ENCODE results near the gene SART1.
"Not testable (repeated sequence)": the region's sequence is repeated elsewhere in the genome, so short reads cannot be mapped to it uniquely, and the experiment has no call there.

The SART1 gene

DNA sequence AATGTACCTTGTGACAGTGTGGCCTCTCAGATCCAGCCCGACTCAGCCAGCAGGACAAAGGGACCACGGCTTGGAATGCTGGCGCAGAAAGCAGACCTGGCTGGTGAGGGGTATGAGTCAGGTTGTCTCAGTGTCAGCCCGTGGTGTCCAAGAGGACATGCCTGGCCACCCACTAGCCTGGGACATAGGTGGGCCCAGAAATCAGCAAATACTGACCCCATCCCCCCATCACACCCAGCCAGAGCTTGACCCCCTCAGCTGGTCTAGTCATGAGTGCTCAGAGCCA lies 45.3 kb downstream of the SART1 start:
- H3K36me3 Mint-ChIP-seq (ENCODE audit: low read depth) = peaks cover 17% of the 10 kb centered on the region
- H3K9me3 Mint-ChIP-seq = no peaks in the 10 kb centered on the region
- no peak for DNase-seq (ENCODE audit: low spot score)
- peaks cover 14% of the 10 kb centered on the region for H3K27me3 Mint-ChIP-seq (ENCODE audit: low read depth)
- H3K27ac Mint-ChIP-seq = no peak overlapping the region
- H3K4me1 Mint-ChIP-seq (ENCODE audit: low read depth) = peaks cover 10% of the 10 kb centered on the region
- H3K4me3 Mint-ChIP-seq = no peak overlapping the region

DNA sequence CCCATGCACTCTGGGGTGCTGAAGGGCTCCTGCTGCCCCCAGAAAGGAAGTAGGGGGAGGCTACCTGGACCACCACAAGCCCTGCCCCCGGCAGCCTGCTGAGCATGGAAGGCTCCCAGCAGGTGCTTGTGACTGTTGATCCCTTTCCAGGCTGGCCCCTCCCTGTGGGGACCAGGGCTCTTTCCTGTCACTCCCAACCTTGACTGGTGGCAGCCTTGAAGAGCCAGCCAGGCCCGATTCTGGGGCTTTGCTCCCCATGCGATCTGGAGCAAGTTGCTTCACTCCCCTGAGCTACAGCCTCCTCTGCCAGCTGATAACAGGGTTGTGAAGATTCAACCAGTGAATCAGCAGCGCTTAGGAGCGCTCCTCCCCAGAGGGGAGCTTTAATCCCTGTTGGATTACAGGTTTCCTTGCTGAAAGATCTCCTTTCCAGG lies 45.7 kb downstream of the SART1 start:
- Mint-ChIP-seq H3K27ac (no peak overlapping the region), H3K27me3 (ENCODE audit: low read depth) (peaks cover 14% of the 10 kb centered on the region), H3K4me3 (no peak overlapping the region), H3K36me3 (ENCODE audit: low read depth) (peaks cover 14% of the 10 kb centered on the region), H3K4me1 (ENCODE audit: low read depth) (peaks cover 10% of the 10 kb centered on the region), H3K9me3 (no peaks in the 10 kb centered on the region)
- no peak for DNase-seq (ENCODE audit: low spot score)

- peaks cover 8% of the 10 kb centered on the region for H3K4me1 Mint-ChIP-seq (ENCODE audit: low read depth)
- no peak for DNase-seq (ENCODE audit: low spot score)
- no peak overlapping the region for H3K27ac Mint-ChIP-seq
- no peaks in the 10 kb centered on the region for H3K9me3 Mint-ChIP-seq
- H3K4me3 Mint-ChIP-seq = no peak overlapping the region
- peaks cover 19% of the 10 kb centered on the region for H3K27me3 Mint-ChIP-seq (ENCODE audit: low read depth)
- H3K36me3 Mint-ChIP-seq (ENCODE audit: low read depth) = peaks cover 11% of the 10 kb centered on the region
These were observed 46.5 kb downstream of the SART1 start for GRCh38 chr11:66008095-66008467.

GRCh38 chr11:66008468-66009101 lies 47.1 kb downstream of the SART1 start:
- Mint-ChIP-seq H3K9me3 (no peaks in the 10 kb centered on the region), H3K27ac (no peak overlapping the region), H3K36me3 (ENCODE audit: low read depth) (peaks cover 11% of the 10 kb centered on the region)

GRCh38 chr11:66010036-66010435 lies 48.5 kb downstream of the SART1 start:
- H3K36me3 Mint-ChIP-seq (ENCODE audit: low read depth); H3K4me3 Mint-ChIP-seq; DNase-seq (ENCODE audit: low spot score); H3K9me3 Mint-ChIP-seq; H3K4me1 Mint-ChIP-seq (ENCODE audit: low read depth); H3K27ac Mint-ChIP-seq: not testable (repeated sequence)
- H3K27me3 Mint-ChIP-seq (ENCODE audit: low read depth) = peaks cover 23% of the 10 kb centered on the region

More at GRCh38 chr11:66008468-66009101, 47.1 kb downstream of the SART1 start:
- no peak for DNase-seq (ENCODE audit: low spot score)
- Mint-ChIP-seq H3K4me3 (no peak overlapping the region), H3K27me3 (ENCODE audit: low read depth) (peaks cover 23% of the 10 kb centered on the region), H3K4me1 (ENCODE audit: low read depth) (peaks cover 3% of the 10 kb centered on the region)

- no peak for DNase-seq (ENCODE audit: low spot score)
- H3K4me3 Mint-ChIP-seq = no peak overlapping the region
These were observed 49.8 kb downstream of the SART1 start for GRCh38 chr11:66011239-66011784.

GRCh38 chr11:66011785-66012303 lies 50.3 kb downstream of the SART1 start, which contains the start of gene CST6:
Gene CST6 (plus strand): TSS chr11:66012008. CDS start chr11:66012045, 37 bp downstream.
- no peak for DNase-seq (ENCODE audit: low spot score)
- Mint-ChIP-seq H3K27me3 (ENCODE audit: low read depth) (peaks cover 23% of the 10 kb centered on the region), H3K36me3 (ENCODE audit: low read depth) (no peaks in the 10 kb centered on the region), H3K4me3 (no peak within 1 kb of the TSS), H3K9me3 (no peaks in the 10 kb centered on the region), H3K4me1 (ENCODE audit: low read depth) (no peaks in the 10 kb centered on the region), H3K27ac (no peak within 1 kb of the TSS)

More at GRCh38 chr11:66011239-66011784, 49.8 kb downstream of the SART1 start:
- no peaks in the 10 kb centered on the region for H3K36me3 Mint-ChIP-seq (ENCODE audit: low read depth)
- no peak overlapping the region for H3K27ac Mint-ChIP-seq
- H3K9me3 Mint-ChIP-seq = no peaks in the 10 kb centered on the region
- no peaks in the 10 kb centered on the region for H3K4me1 Mint-ChIP-seq (ENCODE audit: low read depth)
- peaks cover 23% of the 10 kb centered on the region for H3K27me3 Mint-ChIP-seq (ENCODE audit: low read depth)

DNA sequence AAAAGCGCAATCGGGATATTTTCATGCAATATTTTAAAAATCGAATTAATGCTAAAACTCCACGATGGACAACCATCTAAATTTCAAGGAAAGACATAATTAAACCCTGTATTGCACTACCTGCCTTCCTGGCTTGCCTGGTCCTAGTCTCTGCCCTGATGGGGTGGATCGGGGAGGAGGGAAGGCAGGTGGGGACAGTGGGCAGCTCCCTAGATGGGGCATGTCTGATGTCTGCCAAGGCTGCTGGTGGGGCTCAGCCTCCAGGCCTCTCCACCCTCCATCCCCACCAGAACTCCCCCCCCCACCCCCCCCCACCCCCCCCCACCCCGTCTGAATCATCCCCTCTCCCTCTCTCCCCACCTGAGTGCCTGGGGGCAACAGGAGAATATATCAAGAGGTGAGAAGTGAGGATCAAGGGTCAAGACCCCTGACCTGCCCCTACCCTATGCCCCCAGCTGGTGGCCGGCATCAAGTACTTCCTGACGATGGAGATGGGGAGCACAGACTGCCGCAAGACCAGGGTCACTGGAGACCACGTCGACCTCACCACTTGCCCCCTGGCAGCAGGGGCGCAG lies 50.9 kb downstream of the SART1 start:
- H3K4me1 Mint-ChIP-seq (ENCODE audit: low read depth) = no peaks in the 10 kb centered on the region
- no peak for DNase-seq (ENCODE audit: low spot score)
- H3K36me3 Mint-ChIP-seq (ENCODE audit: low read depth) = no peaks in the 10 kb centered on the region
- H3K4me3 Mint-ChIP-seq = no peak overlapping the region
- peaks cover 23% of the 10 kb centered on the region for H3K27me3 Mint-ChIP-seq (ENCODE audit: low read depth)
- no peaks in the 10 kb centered on the region for H3K9me3 Mint-ChIP-seq
- H3K27ac Mint-ChIP-seq = no peak overlapping the region

- DNase-seq (ENCODE audit: low spot score) = no peak
- H3K27ac Mint-ChIP-seq = no peak overlapping the region
- peaks cover 23% of the 10 kb centered on the region for H3K27me3 Mint-ChIP-seq (ENCODE audit: low read depth)
- H3K9me3 Mint-ChIP-seq = no peaks in the 10 kb centered on the region
- no peak overlapping the region for H3K4me3 Mint-ChIP-seq
- no peaks in the 10 kb centered on the region for H3K36me3 Mint-ChIP-seq (ENCODE audit: low read depth)
- H3K4me1 Mint-ChIP-seq (ENCODE audit: low read depth) = no peaks in the 10 kb centered on the region
These were observed 51.6 kb downstream of the SART1 start for GRCh38 chr11:66012946-66013761.

- Mint-ChIP-seq H3K27me3 (ENCODE audit: low read depth) (peaks cover 23% of the 10 kb centered on the region), H3K36me3 (ENCODE audit: low read depth) (no peaks in the 10 kb centered on the region), H3K9me3 (no peaks in the 10 kb centered on the region), H3K27ac (no peak overlapping the region), H3K4me1 (ENCODE audit: low read depth) (no peaks in the 10 kb centered on the region), H3K4me3 (no peak overlapping the region)
- DNase-seq (ENCODE audit: low spot score) = no peak
These were observed 52.2 kb downstream of the SART1 start for GRCh38 chr11:66013762-66014100.

- no peaks in the 10 kb centered on the region for H3K4me1 Mint-ChIP-seq (ENCODE audit: low read depth)
- no peak overlapping the region for H3K4me3 Mint-ChIP-seq
- H3K36me3 Mint-ChIP-seq (ENCODE audit: low read depth) = no peaks in the 10 kb centered on the region
- H3K9me3 Mint-ChIP-seq = no peaks in the 10 kb centered on the region
- H3K27me3 Mint-ChIP-seq (ENCODE audit: low read depth) = peaks cover 23% of the 10 kb centered on the region
- H3K27ac Mint-ChIP-seq = no peak overlapping the region
- DNase-seq (ENCODE audit: low spot score) = no peak
These were observed 53.4 kb downstream of the SART1 start for GRCh38 chr11:66014804-66015453.

DNA sequence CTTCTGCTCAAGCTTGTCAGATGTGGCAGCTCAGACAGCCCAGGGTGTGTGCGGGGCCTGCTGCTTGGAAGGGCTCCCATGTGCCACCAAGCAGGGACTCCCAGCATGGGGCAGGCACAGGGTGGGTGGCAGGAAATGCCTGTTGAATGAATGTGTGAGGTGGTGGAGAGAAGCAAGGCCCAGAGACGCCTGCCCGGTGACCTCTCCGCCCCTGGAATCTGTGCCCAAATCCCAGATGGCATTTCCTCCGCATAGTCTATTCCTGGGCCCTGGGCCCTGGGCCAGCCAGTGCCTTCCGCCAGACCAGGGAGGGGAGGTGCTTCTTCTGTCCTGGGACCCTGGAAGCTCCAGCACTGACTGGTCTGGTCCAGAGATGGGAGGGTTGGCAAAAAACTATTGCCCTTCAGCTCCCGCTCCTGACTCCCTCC lies 53.9 kb downstream of the SART1 start:
- H3K9me3 Mint-ChIP-seq = no peaks in the 10 kb centered on the region
- DNase-seq (ENCODE audit: low spot score) = no peak
- H3K27ac Mint-ChIP-seq = no peak overlapping the region
- no peaks in the 10 kb centered on the region for H3K4me1 Mint-ChIP-seq (ENCODE audit: low read depth)
- peaks cover 20% of the 10 kb centered on the region for H3K27me3 Mint-ChIP-seq (ENCODE audit: low read depth)
- no peaks in the 10 kb centered on the region for H3K36me3 Mint-ChIP-seq (ENCODE audit: low read depth)
- no peak overlapping the region for H3K4me3 Mint-ChIP-seq

DNA sequence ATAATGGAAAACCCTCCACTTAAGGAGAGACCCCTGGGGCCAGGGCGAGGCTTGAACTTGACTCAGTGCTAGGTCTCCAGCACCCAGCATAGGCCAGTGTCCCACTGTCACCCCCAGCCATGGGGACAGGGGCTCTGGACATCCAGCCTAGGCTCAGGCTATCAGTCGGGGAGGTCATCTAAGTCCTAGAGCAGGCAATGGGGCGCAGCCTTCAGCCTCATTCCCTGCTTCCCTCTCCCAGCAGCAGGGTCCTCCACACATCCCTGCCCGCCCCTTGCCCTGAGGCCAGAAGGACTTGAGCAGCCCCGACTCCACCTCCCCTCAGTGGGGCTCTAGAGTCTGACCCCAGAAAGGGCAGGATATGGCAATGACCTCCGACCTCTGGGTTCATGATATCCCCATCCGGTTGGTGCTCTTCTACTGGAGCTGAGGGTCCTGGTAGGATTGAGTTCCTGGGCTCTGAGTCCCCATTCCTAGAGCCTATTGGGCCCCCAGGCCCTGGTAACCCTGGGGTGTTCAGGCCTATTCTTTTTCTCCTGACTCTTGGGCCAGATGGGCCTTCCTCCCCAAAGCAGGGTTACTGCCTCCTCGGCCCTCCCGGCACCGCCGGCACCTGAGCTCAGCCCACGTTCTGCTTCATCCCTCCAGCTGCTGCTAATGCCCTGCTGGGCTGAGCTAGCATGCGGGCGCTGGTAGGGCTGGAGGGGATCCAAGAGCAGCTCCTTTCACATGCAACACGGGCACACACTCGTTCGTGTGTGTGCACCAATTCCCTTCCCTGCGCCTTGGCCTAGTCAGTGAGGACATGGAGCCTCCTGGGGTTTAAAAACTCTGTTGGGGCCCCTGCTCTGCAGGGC lies 54.6 kb downstream of the SART1 start:
- no peak for DNase-seq (ENCODE audit: low spot score)
- peaks cover 14% of the 10 kb centered on the region for H3K27me3 Mint-ChIP-seq (ENCODE audit: low read depth)
- H3K9me3 Mint-ChIP-seq = no peaks in the 10 kb centered on the region
- H3K36me3 Mint-ChIP-seq (ENCODE audit: low read depth) = no peaks in the 10 kb centered on the region
- H3K4me1 Mint-ChIP-seq (ENCODE audit: low read depth) = peaks cover 1% of the 10 kb centered on the region
- H3K4me3 Mint-ChIP-seq = no peak overlapping the region
- no peak overlapping the region for H3K27ac Mint-ChIP-seq

All from T-helper 2 cell treated with Interferon-gamma antibody and Interleukin-4, amounts not matched to agents 5 μg/mL and 100 μg/mL, for 36 hours (primary cell).